ENCODE data around the gene BTN2A1. TPM values are rescaled to one million over a fixed set of nuclear protein-coding genes. Genes with fewer than 3 reads are reported as not detected.

Gene BTN2A1
- total and polyA plus RNA-seq, 9 of the 15 experiments (the other 6 are each of a cell fraction or from before 2014, with no cell fraction given) = 6.7 to 22.1 (median 16.4) TPM

- Histone ChIP-seq H3K27me3 (ENCODE audit: control insufficient read depth in 2 of 2, insufficient read depth in 2 of 2, low read length in 2 of 2) (no peaks in the 10 kb centered on the region), H3K9ac (ENCODE audit: insufficient read depth in 1 of 2, low read depth in 2 of 2, low read length in 2 of 2) (no peak overlapping the region), H3K9me1 (ENCODE audit: control insufficient read depth, insufficient read depth, low read length) (no peaks in the 10 kb centered on the region), H3K27ac (ENCODE audit: extremely low read depth, low read depth, low read length) (no peak overlapping the region), H3K79me2 (ENCODE audit: control insufficient read depth, insufficient read depth, low read length) (no peaks in the 10 kb centered on the region), H3K4me1 (replicated peaks in 1 of 2; ENCODE audit: control insufficient read depth in 2 of 2, insufficient read depth in 2 of 2, low read length in 2 of 2) (peaks cover 10 to 17% of the 10 kb centered on the region in 2 experiments), H3K4me2 (ENCODE audit: insufficient read depth, low read length) (peak overlapping the region; percentile 11; the same call in 1 of the 2 replicates), H3K4me3 (no peak overlapping the region), H2AFZ (ENCODE audit: low read depth, low read length) (no peak overlapping the region), H4K20me1 (replicated peaks; ENCODE audit: control insufficient read depth, insufficient read depth, low read length) (no peaks in the 10 kb centered on the region), H3K9me3 (replicated peaks; ENCODE audit: control insufficient read depth, insufficient read depth, low read depth, low read length) (no peaks in the 10 kb centered on the region), H3K36me3 (ENCODE audit: control insufficient read depth, insufficient read depth, low read length) (no peaks in the 10 kb centered on the region)
- in situ Hi-C loops (cut with MboI) = no loop called here
- BruUV-seq (replicated peaks) = no TSS peak
- ChIA-PET CTCF (ENCODE audit: low intra/inter-chr PET ratio) (no interaction called here), POLR2A (interaction anchor here (1.0 to 3.0 kb wide), 5 partner anchors 11 to 344 kb away, joined by 3 to 14 read pairs (median 6); partner anchors contain the start of gene BTN2A2)
- DNase-seq (ENCODE audit: extremely low read depth in 1 of 4, low spot score in 3 of 4) (peak in 1 of 4 experiments; percentile 71), ATAC-seq (peak; percentile 75), FAIRE-seq (peak; percentile 79)
- intact Hi-C loops (cut with micrococcal nuclease) = no loop called here
- no peak for TF ChIP-seq SP1 (CRISPR knock-in tag; IDR thresholded peaks at IDR 0.05)
- no peak for TF ChIP-seq CHCHD3 (CRISPR knock-in tag; IDR thresholded peaks at IDR 0.05)
- 0 out of 2 replicates have a peak, but pooled peaks have one; percentile 35 for TF ChIP-seq POLR2AphosphoS5 (IDR thresholded peaks at IDR 0.05; ENCODE audit: control insufficient read depth, insufficient read depth, low read depth, low read length)
- TF ChIP-seq, protein P1, sequence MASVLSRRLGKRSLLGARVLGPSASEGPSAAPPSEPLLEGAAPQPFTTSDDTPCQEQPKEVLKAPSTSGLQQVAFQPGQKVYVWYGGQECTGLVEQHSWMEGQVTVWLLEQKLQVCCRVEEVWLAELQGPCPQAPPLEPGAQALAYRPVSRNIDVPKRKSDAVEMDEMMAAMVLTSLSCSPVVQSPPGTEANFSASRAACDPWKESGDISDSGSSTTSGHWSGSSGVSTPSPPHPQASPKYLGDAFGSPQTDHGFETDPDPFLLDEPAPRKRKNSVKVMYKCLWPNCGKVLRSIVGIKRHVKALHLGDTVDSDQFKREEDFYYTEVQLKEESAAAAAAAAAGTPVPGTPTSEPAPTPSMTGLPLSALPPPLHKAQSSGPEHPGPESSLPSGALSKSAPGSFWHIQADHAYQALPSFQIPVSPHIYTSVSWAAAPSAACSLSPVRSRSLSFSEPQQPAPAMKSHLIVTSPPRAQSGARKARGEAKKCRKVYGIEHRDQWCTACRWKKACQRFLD (CRISPR knock-in tag; IDR thresholded peaks at IDR 0.05) = no peak
- TF ChIP-seq GATA2 (CRISPR knock-in tag; IDR thresholded peaks at IDR 0.05) = peak; percentile 51; the same call in 1 of the 2 replicates
- TF ChIP-seq E2F1 (CRISPR knock-in tag; IDR thresholded peaks at IDR 0.05) = no peak
- TF ChIP-seq PHB (CRISPR knock-in tag; IDR thresholded peaks at IDR 0.05) = no peak
- TF ChIP-seq ZNF316 (IDR thresholded peaks at IDR 0.05) = peak; percentile 37; the same call in 1 of the 2 replicates
- TF ChIP-seq SMAD4 (CRISPR knock-in tag; conservative IDR thresholded peaks at IDR 0.05) = 0 out of 2 replicates have a peak, but pooled peaks have one; percentile 41
- peak; percentile 83 for TF ChIP-seq SMARCA4 (IDR thresholded peaks at IDR 0.05)
- TF ChIP-seq MAFG (tag; conservative IDR thresholded peaks at IDR 0.05) = peak; percentile 67
- TF ChIP-seq PURB (CRISPR knock-in tag; IDR thresholded peaks at IDR 0.05; ENCODE audit: low read depth) = no peak
- no peak for TF ChIP-seq SMC3 (conservative IDR thresholded peaks at IDR 0.05; ENCODE audit: insufficient read depth, low read depth, low read length)
- TF ChIP-seq RCOR1 (IDR thresholded peaks at IDR 0.05; ENCODE audit: borderline replicate concordance in 1 of 2, low read depth in 2 of 2, low read length in 2 of 2) = peak in 1 of 2 experiments; percentile 88; a peak in 2 of 4 replicates
- TF ChIP-seq ZNF24 (IDR thresholded peaks at IDR 0.05) = no peak
- peak; percentile 89 for TF ChIP-seq CBFA2T3 (IDR thresholded peaks at IDR 0.05)
- TF ChIP-seq MAZ (CRISPR knock-in tag; conservative IDR thresholded peaks at IDR 0.05 in 1 of 2, IDR thresholded peaks at IDR 0.05 in 1 of 2) = peak in 1 of 2 experiments; percentile 52; a peak in 2 of 4 replicates
- no peak for TF ChIP-seq BCLAF1 (IDR thresholded peaks at IDR 0.05; ENCODE audit: borderline replicate concordance in 1 of 2, control insufficient read depth in 1 of 2, low read depth in 2 of 2, low read length in 1 of 2)
- peak; percentile 40 for TF ChIP-seq CREM (IDR thresholded peaks at IDR 0.05; ENCODE audit: low read depth)
- peak; percentile 95 for TF ChIP-seq ZEB2 (IDR thresholded peaks at IDR 0.05)
These were observed 44.4 kb downstream of the BTN2A1 start for GRCh38 chr6:26502165-26502564.
